WTC11 (cell line): ENCODE results near the gene PTPA. TPM values are rescaled to one million over a fixed set of nuclear protein-coding genes. Genes with fewer than 3 reads are reported as not detected.
"Not testable (repeated sequence)": the region's sequence is repeated elsewhere in the genome, so short reads cannot be mapped to it uniquely, and the experiment has no call there.

Source experiments
- ATAC-seq: fragments of 200-7000 bp; cut with Tn5 transposase; 2 replicates; pipeline ENCODE4 v1.10.0; 2021; ENCODE audit warnings: mild to moderate bottlenecking, moderate library complexity
- CTCF ChIA-PET: fragments of 300-600 bp; sonication (Branson Sonifier 250); formaldehyde crosslinking; loops from one replicate; lab custom pipeline; 2021; ENCODE audit warnings: antibody characterized with exemption; lab: Charles Lee
- POLR2A ChIA-PET: fragments of 350-600 bp; sonication (Branson Sonifier 250); formaldehyde crosslinking; loops from one replicate; lab custom pipeline; 2021; ENCODE audit warnings: antibody characterized with exemption; lab: Charles Lee
- DNase-seq: peaks from one replicate; pipeline ENCODE4 v3.0.0; 2021; ENCODE audit warnings: low spot score
- H3K27ac Mint-ChIP-seq: 2 replicates; pipeline ENCODE4 v1.8.0; 2021; ENCODE audit warnings: mixed read lengths
- H3K27me3 Mint-ChIP-seq: 2 replicates; pipeline ENCODE4 v1.8.0; 2021; ENCODE audit warnings: low read depth, mild to moderate bottlenecking, moderate library complexity, mixed read lengths
- H3K36me3 Mint-ChIP-seq: 2 replicates; pipeline ENCODE4 v1.8.0; 2021; ENCODE audit warnings: mixed read lengths
- H3K4me1 Mint-ChIP-seq: 2 replicates; pipeline ENCODE4 v1.8.0; 2022; ENCODE audit warnings: mixed read lengths
- H3K4me3 Mint-ChIP-seq: 2 replicates; pipeline ENCODE4 v1.8.0; 2021; ENCODE audit warnings: mild to moderate bottlenecking, moderate library complexity, mixed read lengths
- H3K9me3 Mint-ChIP-seq: 2 replicates; pipeline ENCODE4 v1.8.0; 2021; ENCODE audit warnings: mixed read lengths
- ATF6 ChIP-seq: sonication (generic); formaldehyde crosslinking; IDR thresholded peaks from 2 replicates; pipeline ENCODE4 v1.8.1; 2023; ENCODE audit warnings: mild to moderate bottlenecking, missing genetic modification reagents
- CDX4 ChIP-seq: fragments of 250-450 bp; sonication (Bioruptor Pico); IDR thresholded peaks from 2 replicates; pipeline ENCODE4 v1.9.0; 2021; ENCODE audit warnings: moderate library complexity, mild to moderate bottlenecking, inconsistent platforms, borderline replicate concordance
- ELF4 ChIP-seq: sonication (generic); formaldehyde crosslinking; IDR thresholded peaks from 2 replicates; pipeline ENCODE4 v1.8.1; 2022; ENCODE audit warnings: low read depth, mild to moderate bottlenecking, moderate library complexity, missing genetic modification reagents
- EMX1 ChIP-seq: fragments of 250-450 bp; sonication (Bioruptor Pico); IDR thresholded peaks from 2 replicates; pipeline ENCODE4 v1.8.0; 2021; ENCODE audit warnings: mild to moderate bottlenecking
- FOXK1 ChIP-seq: sonication (generic); formaldehyde crosslinking; IDR thresholded peaks from 2 replicates; pipeline ENCODE4 v1.8.0; 2022; ENCODE audit warnings: mild to moderate bottlenecking, moderate library complexity, missing genetic modification reagents
- IRF1 ChIP-seq: sonication (generic); formaldehyde crosslinking; IDR thresholded peaks from 2 replicates; pipeline ENCODE4 v1.8.0; 2023; ENCODE audit warnings: missing genetic modification reagents
- IRF2 ChIP-seq: sonication (generic); formaldehyde crosslinking; IDR thresholded peaks from 2 replicates; pipeline ENCODE4 v1.8.0; 2022; ENCODE audit warnings: low read depth, missing genetic modification reagents, borderline replicate concordance
- KAT7 ChIP-seq: sonication (generic); formaldehyde crosslinking; IDR thresholded peaks from 2 replicates; pipeline ENCODE4 v1.8.1; 2023; ENCODE audit warnings: missing genetic modification reagents, mild to moderate bottlenecking, borderline replicate concordance
- NFE2L1 ChIP-seq: sonication (generic); formaldehyde crosslinking; IDR thresholded peaks from 2 replicates; pipeline ENCODE4 v1.8.1; 2023; ENCODE audit warnings: missing genetic modification reagents
- OVOL2 ChIP-seq: fragments of 250-450 bp; sonication (Bioruptor Pico); IDR thresholded peaks from 2 replicates; pipeline ENCODE4 v1.9.0; 2021; ENCODE audit warnings: mild to moderate bottlenecking, borderline replicate concordance
- PRDM15 ChIP-seq: sonication (generic); formaldehyde crosslinking; IDR thresholded peaks from 2 replicates; pipeline ENCODE4 v1.8.0; 2022; ENCODE audit warnings: missing genetic modification reagents
- ZBTB43 ChIP-seq: sonication (generic); formaldehyde crosslinking; IDR thresholded peaks from 2 replicates; pipeline ENCODE4 v1.8.1; 2023; ENCODE audit warnings: mild to moderate bottlenecking, missing genetic modification reagents
- ZNF263 ChIP-seq: sonication (generic); formaldehyde crosslinking; IDR thresholded peaks from 2 replicates; pipeline ENCODE4 v1.8.1; 2022; ENCODE audit warnings: low read depth, mild to moderate bottlenecking, moderate library complexity, missing genetic modification reagents
- ZNF423 ChIP-seq: fragments of 250-450 bp; sonication (Bioruptor Pico); IDR thresholded peaks from 2 replicates; pipeline ENCODE4 v2.1.2; 2022; ENCODE audit warnings: mild to moderate bottlenecking, moderate library complexity
- total RNA-seq: library from RNA; stranded (reverse); gene quantifications from 3 replicates; pipeline ENCODE4 v1.2.3, GENCODE V29; 2021

Gene PTPA
- total RNA-seq, 1 experiment from 2014 or later: 186 TPM

- TF ChIP-seq FOXK1 (no peak), EMX1 (CRISPR knock-in tag) (no peak), ZBTB43 (no peak), ELF4 (CRISPR knock-in tag) (no peak), PRDM15 (no peak), ATF6 (CRISPR knock-in tag) (no peak), CDX4 (CRISPR knock-in tag) (no peak), OVOL2 (no peak)
These were observed 75.8 kb downstream of the PTPA start (continued) for GRCh38 chr9:129187042-129187441.

GRCh38 chr9:129189971-129190370 lies 78.8 kb downstream of the PTPA start:
- H3K4me3 Mint-ChIP-seq, H3K36me3 Mint-ChIP-seq, ATAC-seq, CTCF ChIA-PET, DNase-seq, H3K27ac Mint-ChIP-seq, POLR2A ChIA-PET: not testable (repeated sequence)
- H3K4me1 Mint-ChIP-seq: peaks cover 13% of the 10 kb centered on the region
- peaks cover 91% of the 10 kb centered on the region for H3K27me3 Mint-ChIP-seq
- peaks cover 10% of the 10 kb centered on the region for H3K9me3 Mint-ChIP-seq

GRCh38 chr9:129191234-129191633 lies 80.0 kb downstream of the PTPA start:
- POLR2A ChIA-PET: interaction anchor here (0.7 to 1.0 kb wide), 2 partner anchors 269 to 393 kb away, joined by 3 to 4 read pairs; no protein-coding TSS in a partner anchor
- Mint-ChIP-seq H3K9me3 (peaks cover 10% of the 10 kb centered on the region), H3K36me3 (peaks cover 5% of the 10 kb centered on the region; the same call in 1 of the 2 replicates), H3K4me1 (peaks cover 13% of the 10 kb centered on the region), H3K4me3 (no peak overlapping the region), H3K27me3 (peaks cover 90% of the 10 kb centered on the region), H3K27ac (no peak overlapping the region)
- ATAC-seq: no peak
- DNase-seq: no peak
- CTCF ChIA-PET: interaction anchor here (2.4 kb wide), 1 partner anchor 17 kb away, joined by 5 read pairs; no protein-coding TSS in a partner anchor
- TF ChIP-seq NFE2L1 (CRISPR knock-in tag) (no peak), IRF1 (CRISPR knock-in tag) (no peak), EMX1 (CRISPR knock-in tag) (no peak), IRF2 (CRISPR knock-in tag) (no peak), ATF6 (CRISPR knock-in tag) (no peak), ZNF423 (CRISPR knock-in tag) (no peak), KAT7 (CRISPR knock-in tag) (no peak), ZNF263 (CRISPR knock-in tag) (no peak), ZBTB43 (no peak)
